NOMO-1 treated with DMSO at 0.1 percent for 48 hours (cell line): Measurements from ENCODE around the gene NDRG3.
"Not testable (repeated sequence)": the region's sequence is repeated elsewhere in the genome, so short reads cannot be mapped to it uniquely, and the experiment has no call there.

Source experiments
- DNase-seq: peaks from one replicate; lab custom pipeline; 2025; ENCODE audit not compliant: unreplicated experiment; lab: John Stamatoyannopoulos, UW

Gene NDRG3

GRCh38 chr20:36645353-36645752 is 100.5 kb downstream of the NDRG3 start:
- DNase-seq, result no peak

- no peak for DNase-seq
Measured at GRCh38 chr20:36644706-36645095, 101.2 kb downstream of the NDRG3 start.

- no peak for DNase-seq
Measured at GRCh38 chr20:36644032-36644705, 101.7 kb downstream of the NDRG3 start.

- DNase-seq, result no peak
Measured at GRCh38 chr20:36642136-36642535, 103.8 kb downstream of the NDRG3 start.

GRCh38 chr20:36641506-36641843 is 104.4 kb downstream of the NDRG3 start:
- DNase-seq, result no peak

GRCh38 chr20:36638876-36639400 is 107.0 kb downstream of the NDRG3 start:
- not testable (repeated sequence) for DNase-seq

- no peak for DNase-seq
Measured at GRCh38 chr20:36634342-36634741, 111.5 kb downstream of the NDRG3 start.

GRCh38 chr20:36633285-36633772 is 112.6 kb downstream of the NDRG3 start:
- DNase-seq, result no peak

GRCh38 chr20:36632487-36633284 is 113.2 kb downstream of the NDRG3 start:
- no peak for DNase-seq

- DNase-seq, result no peak
Measured at GRCh38 chr20:36632147-36632486, 113.8 kb downstream of the NDRG3 start.

- no peak for DNase-seq
Measured at GRCh38 chr20:36631646-36632045, 114.2 kb downstream of the NDRG3 start.

- peak; percentile 24 for DNase-seq
Measured at GRCh38 chr20:36629719-36630681, 115.9 kb downstream of the NDRG3 start.

- DNase-seq, result no peak
Measured at GRCh38 chr20:36628076-36628475, 117.8 kb downstream of the NDRG3 start.

GRCh38 chr20:36624944-36625324 is 121.0 kb downstream of the NDRG3 start:
- no peak for DNase-seq

- DNase-seq, result no peak
Measured at GRCh38 chr20:36624068-36624943, 121.6 kb downstream of the NDRG3 start.

- no peak for DNase-seq
Measured at GRCh38 chr20:36623444-36623843, 122.4 kb downstream of the NDRG3 start.

GRCh38 chr20:36620917-36621316 is 125.0 kb downstream of the NDRG3 start:
- DNase-seq, result no peak

- DNase-seq, result no peak
Measured at GRCh38 chr20:36614781-36615557, 130.9 kb downstream of the NDRG3 start.

- no peak for DNase-seq
Measured at GRCh38 chr20:36613974-36614373, 131.9 kb downstream of the NDRG3 start.
